Lung microvascular endothelial cell (primary cell): ENCODE data around the gene TOPORS. TPM values are rescaled to one million over a fixed set of nuclear protein-coding genes. Genes with fewer than 3 reads are reported as not detected.

ENCODE experiments used
- DNase-seq, 2 donors: peaks; one replicate each; pipeline versions ENCODE4 v3.0.0 to v3.0.0-alpha.2; 2010; ENCODE audit warnings: low read depth in 2 of 2
- total RNA-seq: library from RNA; depleted of rRNA; stranded (reverse); fragments of >200 nt; gene quantifications from 2 replicates; pipeline ENCODE4 v1.2.1, GENCODE V29; 2014

The TOPORS gene
- total RNA-seq, 1 donor from 2014 or later = 30.6 TPM

DNA sequence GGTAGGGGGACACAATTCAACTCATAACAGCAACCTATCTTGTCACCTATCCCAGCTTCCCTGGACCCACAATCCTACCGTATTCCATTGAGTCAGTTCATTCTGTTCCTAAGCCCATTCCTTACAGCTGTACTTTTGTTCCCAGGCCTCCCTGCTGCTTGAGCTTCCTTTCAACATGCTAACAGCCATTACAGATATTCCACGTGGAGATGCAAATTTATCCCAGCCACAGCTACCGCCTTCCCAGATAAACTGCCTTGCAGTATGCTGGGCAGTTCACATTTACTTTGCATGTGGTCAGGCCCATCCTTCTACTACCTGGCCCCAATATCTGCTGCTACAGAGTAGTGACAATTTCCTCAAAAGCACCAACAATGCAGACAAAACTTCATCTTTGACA is 49.4 kb downstream of the TOPORS start:
- DNase-seq = no peak

DNA sequence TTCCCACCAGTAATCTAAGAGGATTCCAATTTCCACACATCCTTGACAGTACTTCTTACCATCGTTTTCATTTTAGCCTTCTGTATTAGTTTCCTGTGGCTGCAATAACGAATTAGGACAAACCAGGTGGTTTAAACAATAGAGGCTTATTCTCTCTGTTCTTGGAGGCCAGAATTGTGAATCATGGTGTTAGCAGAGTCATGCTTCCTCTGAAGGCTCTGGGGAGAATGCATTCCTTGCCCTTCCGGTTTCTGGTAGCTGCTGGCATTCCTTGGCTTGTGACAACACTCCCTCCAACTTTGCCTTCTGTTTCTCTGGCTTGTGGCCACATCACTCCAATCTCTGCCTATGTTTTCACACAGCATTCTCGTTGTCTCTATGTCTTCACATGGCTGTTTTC is 49.9 kb downstream of the TOPORS start:
- DNase-seq = peak; percentile 18 to 96

DNA sequence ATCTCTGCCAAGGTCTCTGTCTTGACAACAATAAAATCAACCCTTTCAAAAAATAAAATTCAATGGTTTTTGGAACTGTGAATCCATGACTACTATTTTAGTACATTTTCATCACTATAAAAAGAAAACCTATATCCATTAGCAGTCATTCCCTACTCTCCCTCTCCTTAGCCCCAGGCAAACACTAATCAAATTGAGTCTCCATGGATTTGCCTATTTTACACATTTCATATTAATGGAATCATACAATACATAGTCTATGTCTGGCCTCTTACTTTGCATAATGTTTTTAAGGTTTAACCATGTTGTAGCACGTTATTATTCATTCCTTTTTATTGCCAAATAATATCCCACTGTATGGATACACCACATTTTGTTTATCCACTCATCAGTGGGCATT is 50.5 kb downstream of the TOPORS start:
- DNase-seq = no peak

DNA sequence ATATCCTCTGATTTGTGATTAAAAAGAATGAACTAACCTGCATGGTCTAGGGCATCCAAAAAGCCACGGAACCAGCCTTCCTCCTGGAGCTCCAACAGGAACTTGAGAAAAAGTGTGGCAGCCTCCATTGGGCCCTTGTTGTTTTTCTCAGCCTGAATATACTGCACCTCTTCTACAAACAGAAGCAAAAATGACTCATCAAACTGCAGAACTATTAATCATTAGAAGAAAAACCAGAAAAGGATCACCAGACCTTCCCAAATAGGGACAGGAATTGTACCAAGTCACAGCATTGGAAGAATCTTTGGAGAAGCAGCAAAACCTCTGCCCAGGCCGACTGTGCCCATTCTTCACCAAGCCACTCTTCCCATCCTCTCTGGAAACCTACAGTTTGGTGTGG is 51.6 kb downstream of the TOPORS start:
- DNase-seq = peak in 1 of 2 donors; percentile 69

DNA sequence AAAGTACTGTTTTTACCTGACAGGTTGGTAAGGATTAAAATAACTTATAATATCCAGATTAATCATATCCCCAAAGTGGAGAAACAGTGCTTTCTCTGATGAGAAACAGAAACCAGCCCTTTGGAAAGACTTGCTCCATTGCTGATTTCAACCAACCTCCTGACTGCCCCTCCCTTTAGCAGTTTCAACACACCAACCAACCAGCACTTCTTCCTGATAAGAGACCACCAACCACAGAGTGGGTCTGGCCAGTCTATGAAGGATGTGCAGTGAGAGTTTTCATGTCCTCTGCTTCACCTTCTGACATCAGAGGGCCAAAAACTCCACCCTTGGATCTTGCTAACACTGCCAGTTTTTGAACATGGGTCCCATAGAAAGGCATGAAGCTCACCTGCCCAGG is 54.5 kb downstream of the TOPORS start:
- DNase-seq = no peak

DNA sequence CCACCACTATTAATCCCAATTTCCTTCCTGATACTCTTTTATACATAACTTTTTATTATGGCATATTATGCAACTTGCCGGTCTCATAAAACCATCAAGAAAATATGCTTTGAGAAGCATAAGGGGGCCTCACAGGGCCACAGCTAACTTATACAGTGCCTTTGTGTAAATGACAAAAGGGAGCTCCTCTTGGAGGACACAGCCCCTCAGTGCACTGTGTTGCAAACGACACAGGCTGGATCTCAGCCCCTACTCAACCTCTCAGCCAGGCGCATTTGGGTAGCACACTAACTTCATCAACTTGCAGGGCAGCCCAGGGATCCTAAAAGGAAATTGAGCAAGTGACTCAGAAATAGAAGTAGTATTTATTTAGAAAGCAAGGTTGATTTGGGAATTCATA is 61.8 kb downstream of the TOPORS start:
- DNase-seq = no peak

Other genes starting within 250 kb of the TOPORS start
- 21.8 and 28.4 TPM in 2 replicates for gene ACO1, start 167.9 kb downstream of the TOPORS start, total RNA-seq
- gene RIGI, start 26.4 kb downstream of the TOPORS start, total RNA-seq = 11.1 and 12.6 TPM in 2 replicates
- gene SMIM27, start 259 bp downstream of the TOPORS start, total RNA-seq = 3.9 and 6.2 TPM in 2 replicates
- 33.3 and 34.1 TPM in 2 replicates for gene NDUFB6, start 20.6 kb upstream of the TOPORS start, total RNA-seq
- gene TAF1L, start 83.1 kb upstream of the TOPORS start, total RNA-seq = under 0.01 TPM in 1 of 2 replicates, not detected in the other
- not detected in 2 replicates for gene TMEM215, start 231.0 kb upstream of the TOPORS start, total RNA-seq